ENCODE measurements around the gene ACBD4. TPM values are rescaled to one million over a fixed set of nuclear protein-coding genes. Genes with fewer than 3 reads are reported as not detected.
A peak's percentile ranks its signal among the peaks of the same experiment; 100 is the strongest.

ACBD4 gene
- total and polyA plus RNA-seq, 2 of the 13 experiments (the other 11 are each of a cell fraction or from before 2014, with no cell fraction given) = 16.1 to 26.9 TPM

DNA sequence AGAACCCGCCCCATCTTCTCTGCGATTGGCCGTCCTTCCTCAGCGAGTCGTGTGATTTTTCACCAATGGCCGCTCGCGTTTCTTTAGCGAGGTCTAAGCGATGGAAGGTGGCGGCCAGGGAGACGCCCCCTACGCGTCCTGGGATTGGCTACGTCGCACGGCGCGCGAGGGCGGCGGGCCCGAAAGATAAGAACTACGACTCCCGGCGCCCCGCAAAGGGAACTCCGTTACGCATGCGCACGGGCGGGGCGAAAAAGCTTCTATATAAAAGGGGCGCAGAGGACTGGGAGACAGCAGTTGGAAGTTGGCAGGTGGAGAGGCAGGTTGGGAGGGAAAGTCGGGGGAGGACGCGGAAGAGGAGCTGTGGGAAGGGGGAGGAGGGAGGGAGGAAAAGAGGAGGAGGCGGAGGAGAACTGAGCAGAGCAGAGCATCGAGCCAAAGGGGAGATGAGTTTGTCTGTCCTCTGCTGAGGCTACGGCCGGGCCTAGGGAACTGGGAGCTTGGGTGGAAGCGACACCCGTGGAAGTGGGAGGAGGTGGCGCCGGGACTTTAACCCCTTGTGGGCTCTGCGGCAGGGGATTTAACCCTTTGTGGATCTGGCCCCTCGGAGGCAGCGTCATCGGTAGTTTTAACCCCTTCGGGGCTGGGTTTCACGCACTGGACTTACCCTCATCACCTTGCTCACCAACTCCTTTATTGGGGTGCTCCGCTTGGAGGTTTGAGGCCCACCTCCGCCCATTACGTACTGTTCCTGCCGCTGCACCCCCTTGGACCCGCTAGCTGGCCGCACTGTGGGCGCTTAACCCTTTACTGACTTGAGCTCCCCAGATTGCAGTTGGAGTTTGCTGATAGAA is 12.9 kb downstream of the ACBD4 start, which contains the start of gene HEXIM1 (continued):
- TF ChIP-seq SAP130 (CRISPR knock-in tag; IDR thresholded peaks at IDR 0.05; ENCODE audit: low read depth) (peak; percentile 92), NR2F2 (IDR thresholded peaks at IDR 0.05; ENCODE audit: borderline replicate concordance, low read depth) (peak; percentile 82; the same call in 1 of the 2 replicates), KMT2B (CRISPR knock-in tag; IDR thresholded peaks at IDR 0.05) (peak; percentile 68), ZNF432 (CRISPR knock-in tag; IDR thresholded peaks at IDR 0.05; ENCODE audit: borderline replicate concordance) (no peak), PAX8 (CRISPR knock-in tag; IDR thresholded peaks at IDR 0.05; ENCODE audit: borderline replicate concordance) (peak; percentile 34; the same call in 1 of the 2 replicates), ZNF883 (CRISPR knock-in tag; IDR thresholded peaks at IDR 0.05; ENCODE audit: not compliant biosample characterization) (peak; percentile 88), ATAD3A (CRISPR knock-in tag; IDR thresholded peaks at IDR 0.05) (no peak), ZNF44 (CRISPR knock-in tag; IDR thresholded peaks at IDR 0.05) (no peak; the same call in 1 of the 2 replicates)
- TF ChIP-seq, protein P1, sequence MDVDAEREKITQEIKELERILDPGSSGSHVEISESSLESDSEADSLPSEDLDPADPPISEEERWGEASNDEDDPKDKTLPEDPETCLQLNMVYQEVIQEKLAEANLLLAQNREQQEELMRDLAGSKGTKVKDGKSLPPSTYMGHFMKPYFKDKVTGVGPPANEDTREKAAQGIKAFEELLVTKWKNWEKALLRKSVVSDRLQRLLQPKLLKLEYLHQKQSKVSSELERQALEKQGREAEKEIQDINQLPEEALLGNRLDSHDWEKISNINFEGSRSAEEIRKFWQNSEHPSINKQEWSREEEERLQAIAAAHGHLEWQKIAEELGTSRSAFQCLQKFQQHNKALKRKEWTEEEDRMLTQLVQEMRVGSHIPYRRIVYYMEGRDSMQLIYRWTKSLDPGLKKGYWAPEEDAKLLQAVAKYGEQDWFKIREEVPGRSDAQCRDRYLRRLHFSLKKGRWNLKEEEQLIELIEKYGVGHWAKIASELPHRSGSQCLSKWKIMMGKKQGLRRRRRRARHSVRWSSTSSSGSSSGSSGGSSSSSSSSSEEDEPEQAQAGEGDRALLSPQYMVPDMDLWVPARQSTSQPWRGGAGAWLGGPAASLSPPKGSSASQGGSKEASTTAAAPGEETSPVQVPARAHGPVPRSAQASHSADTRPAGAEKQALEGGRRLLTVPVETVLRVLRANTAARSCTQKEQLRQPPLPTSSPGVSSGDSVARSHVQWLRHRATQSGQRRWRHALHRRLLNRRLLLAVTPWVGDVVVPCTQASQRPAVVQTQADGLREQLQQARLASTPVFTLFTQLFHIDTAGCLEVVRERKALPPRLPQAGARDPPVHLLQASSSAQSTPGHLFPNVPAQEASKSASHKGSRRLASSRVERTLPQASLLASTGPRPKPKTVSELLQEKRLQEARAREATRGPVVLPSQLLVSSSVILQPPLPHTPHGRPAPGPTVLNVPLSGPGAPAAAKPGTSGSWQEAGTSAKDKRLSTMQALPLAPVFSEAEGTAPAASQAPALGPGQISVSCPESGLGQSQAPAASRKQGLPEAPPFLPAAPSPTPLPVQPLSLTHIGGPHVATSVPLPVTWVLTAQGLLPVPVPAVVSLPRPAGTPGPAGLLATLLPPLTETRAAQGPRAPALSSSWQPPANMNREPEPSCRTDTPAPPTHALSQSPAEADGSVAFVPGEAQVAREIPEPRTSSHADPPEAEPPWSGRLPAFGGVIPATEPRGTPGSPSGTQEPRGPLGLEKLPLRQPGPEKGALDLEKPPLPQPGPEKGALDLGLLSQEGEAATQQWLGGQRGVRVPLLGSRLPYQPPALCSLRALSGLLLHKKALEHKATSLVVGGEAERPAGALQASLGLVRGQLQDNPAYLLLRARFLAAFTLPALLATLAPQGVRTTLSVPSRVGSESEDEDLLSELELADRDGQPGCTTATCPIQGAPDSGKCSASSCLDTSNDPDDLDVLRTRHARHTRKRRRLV (CRISPR knock-in tag; IDR thresholded peaks at IDR 0.05) = peak; percentile 26
- TF ChIP-seq, protein P2, sequence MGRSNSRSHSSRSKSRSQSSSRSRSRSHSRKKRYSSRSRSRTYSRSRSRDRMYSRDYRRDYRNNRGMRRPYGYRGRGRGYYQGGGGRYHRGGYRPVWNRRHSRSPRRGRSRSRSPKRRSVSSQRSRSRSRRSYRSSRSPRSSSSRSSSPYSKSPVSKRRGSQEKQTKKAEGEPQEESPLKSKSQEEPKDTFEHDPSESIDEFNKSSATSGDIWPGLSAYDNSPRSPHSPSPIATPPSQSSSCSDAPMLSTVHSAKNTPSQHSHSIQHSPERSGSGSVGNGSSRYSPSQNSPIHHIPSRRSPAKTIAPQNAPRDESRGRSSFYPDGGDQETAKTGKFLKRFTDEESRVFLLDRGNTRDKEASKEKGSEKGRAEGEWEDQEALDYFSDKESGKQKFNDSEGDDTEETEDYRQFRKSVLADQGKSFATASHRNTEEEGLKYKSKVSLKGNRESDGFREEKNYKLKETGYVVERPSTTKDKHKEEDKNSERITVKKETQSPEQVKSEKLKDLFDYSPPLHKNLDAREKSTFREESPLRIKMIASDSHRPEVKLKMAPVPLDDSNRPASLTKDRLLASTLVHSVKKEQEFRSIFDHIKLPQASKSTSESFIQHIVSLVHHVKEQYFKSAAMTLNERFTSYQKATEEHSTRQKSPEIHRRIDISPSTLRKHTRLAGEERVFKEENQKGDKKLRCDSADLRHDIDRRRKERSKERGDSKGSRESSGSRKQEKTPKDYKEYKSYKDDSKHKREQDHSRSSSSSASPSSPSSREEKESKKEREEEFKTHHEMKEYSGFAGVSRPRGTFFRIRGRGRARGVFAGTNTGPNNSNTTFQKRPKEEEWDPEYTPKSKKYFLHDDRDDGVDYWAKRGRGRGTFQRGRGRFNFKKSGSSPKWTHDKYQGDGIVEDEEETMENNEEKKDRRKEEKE (IDR thresholded peaks at IDR 0.05) = no peak
- TF ChIP-seq, protein P3, sequence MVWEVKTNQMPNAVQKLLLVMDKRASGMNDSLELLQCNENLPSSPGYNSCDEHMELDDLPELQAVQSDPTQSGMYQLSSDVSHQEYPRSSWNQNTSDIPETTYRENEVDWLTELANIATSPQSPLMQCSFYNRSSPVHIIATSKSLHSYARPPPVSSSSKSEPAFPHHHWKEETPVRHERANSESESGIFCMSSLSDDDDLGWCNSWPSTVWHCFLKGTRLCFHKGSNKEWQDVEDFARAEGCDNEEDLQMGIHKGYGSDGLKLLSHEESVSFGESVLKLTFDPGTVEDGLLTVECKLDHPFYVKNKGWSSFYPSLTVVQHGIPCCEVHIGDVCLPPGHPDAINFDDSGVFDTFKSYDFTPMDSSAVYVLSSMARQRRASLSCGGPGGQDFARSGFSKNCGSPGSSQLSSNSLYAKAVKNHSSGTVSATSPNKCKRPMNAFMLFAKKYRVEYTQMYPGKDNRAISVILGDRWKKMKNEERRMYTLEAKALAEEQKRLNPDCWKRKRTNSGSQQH (CRISPR knock-in tag; IDR thresholded peaks at IDR 0.05; ENCODE audit: low read depth) = peak; percentile 95
- TF ChIP-seq, protein P4, sequence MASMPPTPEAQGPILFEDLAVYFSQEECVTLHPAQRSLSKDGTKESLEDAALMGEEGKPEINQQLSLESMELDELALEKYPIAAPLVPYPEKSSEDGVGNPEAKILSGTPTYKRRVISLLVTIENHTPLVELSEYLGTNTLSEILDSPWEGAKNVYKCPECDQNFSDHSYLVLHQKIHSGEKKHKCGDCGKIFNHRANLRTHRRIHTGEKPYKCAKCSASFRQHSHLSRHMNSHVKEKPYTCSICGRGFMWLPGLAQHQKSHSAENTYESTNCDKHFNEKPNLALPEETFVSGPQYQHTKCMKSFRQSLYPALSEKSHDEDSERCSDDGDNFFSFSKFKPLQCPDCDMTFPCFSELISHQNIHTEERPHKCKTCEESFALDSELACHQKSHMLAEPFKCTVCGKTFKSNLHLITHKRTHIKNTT (CRISPR knock-in tag; IDR thresholded peaks at IDR 0.05) = no peak
